ENCODE data around the gene CD226. TPM values are rescaled to one million over a fixed set of nuclear protein-coding genes. Genes with fewer than 3 reads are reported as not detected.

The CD226 gene
- total RNA-seq, 1 donor from 2014 or later = 0.91 TPM

DNA sequence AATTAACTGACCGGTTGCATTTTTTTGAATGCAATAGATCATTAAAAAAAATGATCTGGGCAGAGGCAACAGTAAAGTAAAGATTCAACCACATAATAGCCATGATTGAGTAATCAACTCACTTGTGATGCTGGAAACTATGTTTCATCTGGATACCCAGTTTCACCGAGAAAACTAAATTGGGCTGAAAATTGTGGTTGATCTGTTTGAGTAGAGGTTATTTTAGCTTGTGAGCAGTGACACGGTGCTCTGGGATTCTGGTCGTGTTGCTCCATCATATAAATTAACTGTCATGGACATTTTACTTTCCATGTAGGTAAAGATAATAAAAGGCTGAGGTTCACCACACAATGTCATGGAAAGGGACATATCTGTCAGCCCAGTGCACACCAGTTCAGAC, 58.7 kb downstream of the CD226 start:
- no peak overlapping the region for H3K27ac ChIP-seq (replicated peaks)
- H3K4me3 ChIP-seq = no peak overlapping the region
- H3K4me1 ChIP-seq = peaks cover 4% of the 10 kb centered on the region
- DNase-seq = no peak
- H3K36me3 ChIP-seq = no peaks in the 10 kb centered on the region
- no peaks in the 10 kb centered on the region for H3K9me3 ChIP-seq (replicated peaks)
- TF ChIP-seq, protein P1, sequence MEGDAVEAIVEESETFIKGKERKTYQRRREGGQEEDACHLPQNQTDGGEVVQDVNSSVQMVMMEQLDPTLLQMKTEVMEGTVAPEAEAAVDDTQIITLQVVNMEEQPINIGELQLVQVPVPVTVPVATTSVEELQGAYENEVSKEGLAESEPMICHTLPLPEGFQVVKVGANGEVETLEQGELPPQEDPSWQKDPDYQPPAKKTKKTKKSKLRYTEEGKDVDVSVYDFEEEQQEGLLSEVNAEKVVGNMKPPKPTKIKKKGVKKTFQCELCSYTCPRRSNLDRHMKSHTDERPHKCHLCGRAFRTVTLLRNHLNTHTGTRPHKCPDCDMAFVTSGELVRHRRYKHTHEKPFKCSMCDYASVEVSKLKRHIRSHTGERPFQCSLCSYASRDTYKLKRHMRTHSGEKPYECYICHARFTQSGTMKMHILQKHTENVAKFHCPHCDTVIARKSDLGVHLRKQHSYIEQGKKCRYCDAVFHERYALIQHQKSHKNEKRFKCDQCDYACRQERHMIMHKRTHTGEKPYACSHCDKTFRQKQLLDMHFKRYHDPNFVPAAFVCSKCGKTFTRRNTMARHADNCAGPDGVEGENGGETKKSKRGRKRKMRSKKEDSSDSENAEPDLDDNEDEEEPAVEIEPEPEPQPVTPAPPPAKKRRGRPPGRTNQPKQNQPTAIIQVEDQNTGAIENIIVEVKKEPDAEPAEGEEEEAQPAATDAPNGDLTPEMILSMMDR (IDR thresholded peaks at IDR 0.05; ENCODE audit: borderline replicate concordance) = no peak
- intact Hi-C loops (cut with micrococcal nuclease) = no loop called here
- H3K27me3 ChIP-seq (ENCODE audit: low read depth) = no peaks in the 10 kb centered on the region

DNA sequence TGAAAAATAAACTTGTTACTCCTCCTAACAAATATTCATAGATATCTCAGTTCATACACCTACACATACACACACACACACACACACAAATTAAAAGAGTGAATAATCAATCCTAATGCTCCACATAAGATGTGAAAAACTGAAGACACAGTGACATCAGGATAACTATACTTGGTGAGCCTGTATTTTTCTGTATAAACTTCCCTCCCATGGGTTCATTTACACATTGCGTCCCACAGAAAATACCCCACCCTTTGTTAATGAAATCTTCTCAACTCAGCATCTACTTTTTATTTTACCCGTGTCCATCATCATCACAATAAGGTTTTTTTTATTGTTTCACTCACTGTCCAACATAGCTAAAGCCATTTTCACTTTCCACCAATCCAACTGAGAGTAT, 60.4 kb downstream of the CD226 start:
- H3K4me1 ChIP-seq = peaks cover 4% of the 10 kb centered on the region
- no peaks in the 10 kb centered on the region for H3K36me3 ChIP-seq
- no peaks in the 10 kb centered on the region for H3K27me3 ChIP-seq (ENCODE audit: low read depth)
- intact Hi-C loops (cut with micrococcal nuclease) = no loop called here
- H3K4me3 ChIP-seq = no peak overlapping the region
- no peaks in the 10 kb centered on the region for H3K9me3 ChIP-seq (replicated peaks)
- H3K27ac ChIP-seq (replicated peaks) = no peak overlapping the region
- TF ChIP-seq, protein P1 (IDR thresholded peaks at IDR 0.05; ENCODE audit: borderline replicate concordance) = no peak
- DNase-seq = no peak

DNA sequence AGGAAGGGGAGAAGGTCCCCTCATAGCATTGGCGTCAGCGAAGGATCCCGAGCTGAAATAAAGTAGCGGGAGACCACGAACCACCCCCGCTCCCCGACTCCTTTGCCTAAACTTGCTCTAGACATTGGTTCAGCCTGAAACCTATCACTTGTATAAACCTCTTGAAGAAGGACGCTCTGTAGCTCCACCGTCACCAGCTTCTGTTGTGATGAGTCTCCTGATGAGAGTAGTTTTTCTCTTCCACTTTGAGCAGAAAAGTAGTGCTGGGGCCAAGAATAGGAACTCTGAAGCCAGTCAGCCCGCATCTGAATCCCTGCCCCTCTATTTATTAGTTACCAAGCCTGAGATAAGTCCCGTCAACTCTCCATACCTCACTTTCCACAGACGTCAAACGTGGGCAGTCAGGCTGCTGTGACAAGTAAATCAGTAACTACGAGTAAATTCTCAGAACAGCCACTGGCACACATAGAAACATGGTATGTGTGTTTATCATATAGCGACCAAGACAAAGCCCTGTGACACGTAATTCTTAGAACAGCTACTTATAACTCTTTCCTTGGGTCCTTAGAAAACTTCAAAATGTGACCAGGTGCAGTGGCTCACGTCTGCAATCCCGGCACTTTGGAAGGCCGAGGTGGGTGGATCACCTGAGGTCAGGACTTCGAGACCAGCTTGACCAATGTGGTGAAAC, 61.7 kb downstream of the CD226 start:
- Histone ChIP-seq H3K4me3 (no peak overlapping the region), H3K27me3 (ENCODE audit: low read depth) (no peaks in the 10 kb centered on the region), H3K36me3 (no peaks in the 10 kb centered on the region), H3K27ac (replicated peaks) (no peak overlapping the region), H3K9me3 (replicated peaks) (no peaks in the 10 kb centered on the region), H3K4me1 (peaks cover 12% of the 10 kb centered on the region)
- TF ChIP-seq, protein P1 (IDR thresholded peaks at IDR 0.05; ENCODE audit: borderline replicate concordance) = no peak
- DNase-seq = no peak
- intact Hi-C loops (cut with micrococcal nuclease) = no loop called here

DNA sequence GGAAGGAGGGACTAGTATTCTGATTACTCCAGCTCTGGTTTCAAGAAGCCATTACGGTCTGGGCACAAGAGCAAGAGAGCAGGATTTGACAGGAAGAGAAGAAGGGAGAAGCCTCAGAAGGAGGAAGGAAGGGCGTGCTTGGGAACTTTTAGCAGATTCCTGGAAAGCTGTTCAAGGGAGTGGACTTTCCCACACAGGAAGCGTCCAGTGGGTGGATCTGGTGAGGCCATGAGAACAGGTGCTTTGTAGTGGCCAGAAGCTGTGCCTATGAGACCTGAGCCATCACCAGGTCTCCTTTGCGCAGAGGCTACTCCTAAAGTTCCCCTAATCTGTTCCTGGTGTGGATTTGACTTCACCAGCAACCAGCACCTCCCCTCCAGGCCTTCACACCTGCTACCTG, 62.3 kb downstream of the CD226 start:
- H3K9me3 ChIP-seq (replicated peaks) = no peaks in the 10 kb centered on the region
- TF ChIP-seq, protein P1 (IDR thresholded peaks at IDR 0.05; ENCODE audit: borderline replicate concordance) = no peak
- H3K4me1 ChIP-seq = peaks cover 12% of the 10 kb centered on the region
- no peaks in the 10 kb centered on the region for H3K27me3 ChIP-seq (ENCODE audit: low read depth)
- intact Hi-C loops (cut with micrococcal nuclease) = no loop called here
- H3K36me3 ChIP-seq = no peaks in the 10 kb centered on the region
- DNase-seq = no peak
- no peak overlapping the region for H3K27ac ChIP-seq (replicated peaks)
- H3K4me3 ChIP-seq = no peak overlapping the region

DNA sequence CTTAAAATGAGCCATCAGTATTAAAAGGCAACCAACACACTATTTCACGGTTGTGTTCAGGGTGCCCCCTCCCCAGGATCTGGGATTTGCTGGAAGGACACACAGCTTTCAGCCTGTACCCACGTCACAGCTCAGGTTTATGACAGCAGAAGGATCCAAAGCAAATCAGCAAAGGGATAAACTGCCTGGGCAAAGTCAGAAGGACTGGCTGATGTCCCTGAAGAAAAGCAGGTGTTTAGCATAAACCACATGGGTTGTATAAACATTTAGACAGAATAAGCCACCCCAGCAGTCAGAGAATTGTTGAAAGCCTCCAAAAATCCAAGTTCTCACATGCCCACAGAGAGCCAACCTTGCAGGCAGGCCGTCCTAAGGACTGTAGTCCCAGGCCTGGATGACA, 63.9 kb downstream of the CD226 start:
- no peak for DNase-seq
- no peak overlapping the region for H3K4me3 ChIP-seq
- H3K9me3 ChIP-seq (replicated peaks) = no peaks in the 10 kb centered on the region
- H3K27ac ChIP-seq (replicated peaks) = no peak overlapping the region
- intact Hi-C loops (cut with micrococcal nuclease) = no loop called here
- peaks cover 12% of the 10 kb centered on the region for H3K4me1 ChIP-seq
- no peaks in the 10 kb centered on the region for H3K36me3 ChIP-seq
- TF ChIP-seq, protein P1 (IDR thresholded peaks at IDR 0.05; ENCODE audit: borderline replicate concordance) = no peak
- H3K27me3 ChIP-seq (ENCODE audit: low read depth) = no peaks in the 10 kb centered on the region

Data from left ventricle myocardium inferior (tissue), 1 donor.